HepG2 (cell line): Measurements from ENCODE around the gene ZIK1. TPM values are rescaled to one million over a fixed set of nuclear protein-coding genes. Genes with fewer than 3 reads are reported as not detected.

Experiments used
- BCL3 ChIP-seq: sonication (generic); formaldehyde crosslinking; IDR thresholded peaks from 2 replicates; pipeline ENCODE4 v1.5.1; 2020; ENCODE audit warnings: mild to moderate bottlenecking, missing genetic modification reagents, moderate library complexity
- CENPBD1 ChIP-seq: sonication (generic); formaldehyde crosslinking; IDR thresholded peaks from 2 replicates; pipeline ENCODE4 v1.8.0; 2022; ENCODE audit warnings: missing genetic modification reagents, low read depth, mild to moderate bottlenecking, borderline replicate concordance
- CREB1 ChIP-seq, 2 experiments: fragments of 450-650 bp in 1 of 2; IDR thresholded peaks; 2 replicates each; pipeline ENCODE4 v1.6.1; 2016 to 2017; ENCODE audit warnings: control low read depth in 1 of 2, mild to moderate bottlenecking in 1 of 2, missing compliant biosample characterization in 1 of 2, missing genetic modification characterization in 1 of 2
- DNMT1 ChIP-seq: sonication (generic); formaldehyde crosslinking; IDR thresholded peaks from 2 replicates; pipeline ENCODE4 v1.5.1; 2020; ENCODE audit warnings: mild to moderate bottlenecking, missing genetic modification reagents
- ESRRA ChIP-seq: sonication (generic); formaldehyde crosslinking; IDR thresholded peaks from 2 replicates; pipeline ENCODE4 v1.5.1; 2020; ENCODE audit warnings: mild to moderate bottlenecking, low read depth, missing genetic modification reagents
- HNF4A ChIP-seq: sonication (generic); formaldehyde crosslinking; IDR thresholded peaks from 2 replicates; pipeline ENCODE4 v1.4.0; 2020; ENCODE audit warnings: missing genetic modification reagents
- IKZF4 ChIP-seq: sonication (generic); formaldehyde crosslinking; IDR thresholded peaks from 2 replicates; pipeline ENCODE4 v1.5.1; 2020; ENCODE audit warnings: borderline replicate concordance, mild to moderate bottlenecking, low read depth, missing genetic modification reagents; ENCODE audit errors: not compliant biosample characterization
- IRF2 ChIP-seq: IDR thresholded peaks from 2 replicates; pipeline ENCODE4 v1.6.1; 2018; ENCODE audit warnings: missing genetic modification reagents, missing compliant biosample characterization
- KAT8 ChIP-seq: IDR thresholded peaks from 2 replicates; pipeline ENCODE4 v1.6.1; 2016; ENCODE audit warnings: missing genetic modification reagents, missing compliant biosample characterization
- KDM3A ChIP-seq: IDR thresholded peaks from 2 replicates; pipeline ENCODE4 v1.6.1; 2018; ENCODE audit warnings: low read depth, missing compliant biosample characterization
- KMT2B ChIP-seq: IDR thresholded peaks from 2 replicates; pipeline ENCODE4 v1.6.1; 2016; ENCODE audit warnings: missing genetic modification reagents, missing compliant biosample characterization
- MXI1 ChIP-seq: IDR thresholded peaks from 3 replicates; pipeline ENCODE4 v1.6.1; 2012; ENCODE audit warnings: low read depth, low read length, inconsistent platforms, borderline replicate concordance
- PAXIP1 ChIP-seq: sonication (generic); formaldehyde crosslinking; conservative IDR thresholded peaks from 2 replicates; pipeline ENCODE4 v1.4.0; 2020; ENCODE audit warnings: mild to moderate bottlenecking, missing genetic modification reagents, moderate library complexity
- POGK ChIP-seq: sonication (generic); formaldehyde crosslinking; conservative IDR thresholded peaks from 2 replicates; pipeline ENCODE4 v1.8.0; 2022; ENCODE audit warnings: mild to moderate bottlenecking, moderate library complexity, missing genetic modification reagents
- SCMH1 ChIP-seq: sonication (generic); formaldehyde crosslinking; IDR thresholded peaks from 2 replicates; pipeline ENCODE4 v1.9.0; 2021; ENCODE audit warnings: missing genetic modification reagents, mild to moderate bottlenecking, borderline replicate concordance
- SPEN ChIP-seq: sonication (generic); formaldehyde crosslinking; IDR thresholded peaks from 2 replicates; pipeline ENCODE4 v1.5.1; 2020; ENCODE audit warnings: low read depth, mild to moderate bottlenecking, missing genetic modification reagents
- ZFP36 ChIP-seq: fragments of 150-350 bp; IDR thresholded peaks from 2 replicates; pipeline ENCODE4 v1.6.1; 2018; ENCODE audit warnings: borderline replicate concordance, low read length, low read depth; ENCODE audit not compliant: partially characterized antibody
- ZFP62 ChIP-seq: sonication (generic); formaldehyde crosslinking; IDR thresholded peaks from 2 replicates; pipeline ENCODE4 v1.4.0; 2020; ENCODE audit warnings: missing genetic modification reagents
- ZMYM3 ChIP-seq: sonication (generic); formaldehyde crosslinking; IDR thresholded peaks from 2 replicates; pipeline ENCODE4 v1.5.1; 2020; ENCODE audit warnings: mild to moderate bottlenecking, missing genetic modification reagents
- ZNF205 ChIP-seq: IDR thresholded peaks from 2 replicates; pipeline ENCODE4 v1.6.1; 2018; ENCODE audit warnings: missing biosample characterization, missing genetic modification reagents
- ZNF30 ChIP-seq: sonication (generic); formaldehyde crosslinking; IDR thresholded peaks from 2 replicates; pipeline ENCODE4 v1.5.0; 2020; ENCODE audit warnings: mild to moderate bottlenecking, missing genetic modification reagents
- ZNF788 ChIP-seq: sonication (generic); formaldehyde crosslinking; IDR thresholded peaks from 2 replicates; pipeline ENCODE4 v1.5.0; 2020; ENCODE audit warnings: mild to moderate bottlenecking, missing genetic modification reagents, borderline replicate concordance
- polyA plus RNA-seq, 8 experiments: library from polyadenylated mRNA; depleted of rRNA in 3 of 8; stranded (reverse) in 7 of 8; unstranded in 1 of 8; fragments of >200 nt; fragmentation: Illumina TruSeq in 4 of 8; extraction: Trizol in 4 of 8; gene quantifications; 2 replicates each; pipeline versions ENCODE4 v1.2.1 to v1.2.3, GENCODE V29; 2011 to 2016; ENCODE audit warnings: low read depth in 4 of 8, missing spikeins in 1 of 8, mixed read lengths in 1 of 8; ENCODE audit not compliant: insufficient read depth in 1 of 8
- total RNA-seq, 5 experiments: library from RNA; depleted of rRNA; stranded (reverse); fragments of >200 nt; fragmentation: Illumina TruSeq; extraction: Trizol; gene quantifications; 2 replicates each; pipeline ENCODE4 v1.2.3, GENCODE V29; 2016; ENCODE audit warnings: low read depth in 1 of 5

Gene ZIK1
- total and polyA plus RNA-seq, 2 of the 13 experiments (the other 11 are each of a cell fraction or from before 2014, with no cell fraction given): 2.1 to 7.2 TPM

- TF ChIP-seq ZNF788 (CRISPR knock-in tag): peak; percentile 60; the same call in 1 of the 2 replicates
- TF ChIP-seq SPEN (CRISPR knock-in tag): peak; percentile 85
- 0 out of 2 replicates have a peak, but pooled peaks have one; percentile 35 for TF ChIP-seq ZNF30 (CRISPR knock-in tag)
- 0 out of 2 replicates have a peak, but pooled peaks have one; percentile 72 for TF ChIP-seq DNMT1 (CRISPR knock-in tag)
- no peak for TF ChIP-seq SCMH1 (CRISPR knock-in tag)
- peak; percentile 44 for TF ChIP-seq HNF4A
- TF ChIP-seq PAXIP1 (CRISPR knock-in tag): 0 out of 2 replicates have a peak, but pooled peaks have one; percentile 25
- peak; percentile 94 for TF ChIP-seq KAT8 (CRISPR knock-in tag)
- TF ChIP-seq KDM3A (CRISPR knock-in tag): 0 out of 2 replicates have a peak, but pooled peaks have one; percentile 44
- no peak for TF ChIP-seq ZFP36
- TF ChIP-seq CENPBD1: no peak
- no peak for TF ChIP-seq ZFP62 (CRISPR knock-in tag)
- TF ChIP-seq ESRRA (CRISPR knock-in tag): peak; percentile 37; the same call in 1 of the 2 replicates
- peak; percentile 72; the same call in 1 of the 3 replicates for TF ChIP-seq MXI1
- no peak for TF ChIP-seq ZMYM3 (CRISPR knock-in tag)
- peak; percentile 67; the same call in 1 of the 2 replicates for TF ChIP-seq POGK (CRISPR knock-in tag)
- peak; percentile 20 for TF ChIP-seq IKZF4 (CRISPR knock-in tag)
- peak; percentile 85 for TF ChIP-seq KMT2B (CRISPR knock-in tag)
- no peak for TF ChIP-seq CREB1 (IDR thresholded peaks at IDR 0.05)
- peak; percentile 82 for TF ChIP-seq CREB1 (CRISPR knock-in tag; IDR thresholded peaks at IDR 0.05)
- TF ChIP-seq ZNF205 (CRISPR knock-in tag): peak; percentile 36; the same call in 1 of the 2 replicates
- TF ChIP-seq IRF2: peak; percentile 95
- TF ChIP-seq BCL3: peak; percentile 56; the same call in 1 of the 2 replicates
Observed at GRCh38 chr19:57613941-57614743, 30.2 kb downstream of the ZIK1 start, which contains the start of gene ZNF134 (continued).
